AG09309 (cell line): ENCODE measurements around the gene IL4.
"Not testable (repeated sequence)": the region's sequence is repeated elsewhere in the genome, so short reads cannot be mapped to it uniquely, and the experiment has no call there.

ENCODE experiments used
- DNase-seq: peaks from one replicate; pipeline ENCODE4 v3.0.0-alpha.2; 2010; ENCODE audit warnings: low read depth
- H3K4me3 ChIP-seq: 2 replicates; pipeline ENCODE4 v1.5.1; 2011; ENCODE audit warnings: mild to moderate bottlenecking, low read depth, low read length, moderate library complexity; ENCODE audit not compliant: control insufficient read depth
- TF ChIP-seq, protein P1 (sequence below): IDR thresholded peaks from 2 replicates; pipeline ENCODE4 v1.5.1; 2011; ENCODE audit warnings: mild to moderate bottlenecking, low read depth, low read length, inconsistent platforms; ENCODE audit not compliant: insufficient read depth, control insufficient read depth; ENCODE audit errors: missing control alignments

The IL4 gene

GRCh38 chr5:132673939-132674630 is at the start of gene IL4:
IL4 (plus strand) TSS chr5:132673989; CDS start chr5:132674051, 62 bp downstream.
- TF ChIP-seq, protein P1, sequence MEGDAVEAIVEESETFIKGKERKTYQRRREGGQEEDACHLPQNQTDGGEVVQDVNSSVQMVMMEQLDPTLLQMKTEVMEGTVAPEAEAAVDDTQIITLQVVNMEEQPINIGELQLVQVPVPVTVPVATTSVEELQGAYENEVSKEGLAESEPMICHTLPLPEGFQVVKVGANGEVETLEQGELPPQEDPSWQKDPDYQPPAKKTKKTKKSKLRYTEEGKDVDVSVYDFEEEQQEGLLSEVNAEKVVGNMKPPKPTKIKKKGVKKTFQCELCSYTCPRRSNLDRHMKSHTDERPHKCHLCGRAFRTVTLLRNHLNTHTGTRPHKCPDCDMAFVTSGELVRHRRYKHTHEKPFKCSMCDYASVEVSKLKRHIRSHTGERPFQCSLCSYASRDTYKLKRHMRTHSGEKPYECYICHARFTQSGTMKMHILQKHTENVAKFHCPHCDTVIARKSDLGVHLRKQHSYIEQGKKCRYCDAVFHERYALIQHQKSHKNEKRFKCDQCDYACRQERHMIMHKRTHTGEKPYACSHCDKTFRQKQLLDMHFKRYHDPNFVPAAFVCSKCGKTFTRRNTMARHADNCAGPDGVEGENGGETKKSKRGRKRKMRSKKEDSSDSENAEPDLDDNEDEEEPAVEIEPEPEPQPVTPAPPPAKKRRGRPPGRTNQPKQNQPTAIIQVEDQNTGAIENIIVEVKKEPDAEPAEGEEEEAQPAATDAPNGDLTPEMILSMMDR, result no peak
- peak within 1 kb of the TSS; percentile 42 for H3K4me3 ChIP-seq
- no peak for DNase-seq

DNA sequence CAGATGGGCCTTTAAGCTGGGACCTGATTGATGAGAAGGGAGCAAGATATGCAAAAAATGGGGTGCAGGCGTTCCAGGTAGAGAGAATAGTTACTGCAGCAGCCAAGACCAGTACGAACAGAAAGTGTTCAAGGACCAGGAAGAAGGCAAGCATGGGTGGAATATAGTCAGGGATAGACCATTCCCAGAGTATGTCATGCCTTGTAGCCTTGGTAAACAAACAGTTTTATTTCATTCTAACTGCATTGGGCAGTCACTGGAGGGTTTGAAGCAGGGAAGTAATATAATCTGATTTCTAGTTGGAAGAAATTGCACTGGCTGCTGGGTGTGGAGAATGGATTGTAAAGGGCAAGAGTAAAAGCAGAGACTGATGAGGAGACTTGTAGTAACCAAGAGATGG is 46.3 kb upstream of the IL4 start:
- no peak overlapping the region for H3K4me3 ChIP-seq
- TF ChIP-seq, protein P1, result no peak
- no peak for DNase-seq

GRCh38 chr5:132628814-132629213 is 45.0 kb upstream of the IL4 start:
- TF ChIP-seq, protein P1, result no peak
- no peak overlapping the region for H3K4me3 ChIP-seq
- no peak for DNase-seq

DNA sequence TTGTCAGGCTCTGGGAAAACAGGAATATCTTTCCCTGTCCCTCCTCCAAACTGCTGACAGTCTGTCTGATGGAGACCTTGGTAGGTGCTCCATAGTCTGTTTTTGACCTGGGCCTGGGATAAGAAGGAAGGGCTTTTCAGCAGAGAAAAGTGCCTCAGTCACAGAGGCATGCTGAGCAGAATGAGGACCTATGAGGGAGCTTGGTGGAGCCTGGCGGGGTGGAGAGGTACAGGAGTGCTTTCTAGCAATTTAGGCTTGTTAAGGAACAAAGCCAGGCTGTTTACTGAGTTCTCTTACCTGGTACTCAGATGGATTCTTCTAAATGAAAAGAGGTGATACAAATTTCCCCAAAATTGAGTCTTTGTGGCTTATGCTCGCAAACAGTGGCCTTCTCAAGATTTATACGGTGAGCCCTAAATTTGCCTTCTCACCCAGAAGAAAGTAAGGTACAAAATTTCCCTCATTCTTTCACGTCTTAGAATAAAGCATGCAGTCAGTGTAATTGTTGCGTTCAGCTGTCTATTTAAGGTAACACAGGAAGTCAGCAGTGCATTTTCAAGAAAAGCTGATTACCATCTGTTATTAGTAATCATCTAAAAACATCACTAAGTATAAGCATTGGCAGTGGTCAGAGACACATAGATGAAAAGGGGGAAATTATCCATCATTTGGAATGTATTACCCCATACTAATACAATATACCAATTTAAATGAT is 44.4 kb upstream of the IL4 start:
- no peak for DNase-seq
- H3K4me3 ChIP-seq, result no peak overlapping the region
- TF ChIP-seq, protein P1, result no peak

DNA sequence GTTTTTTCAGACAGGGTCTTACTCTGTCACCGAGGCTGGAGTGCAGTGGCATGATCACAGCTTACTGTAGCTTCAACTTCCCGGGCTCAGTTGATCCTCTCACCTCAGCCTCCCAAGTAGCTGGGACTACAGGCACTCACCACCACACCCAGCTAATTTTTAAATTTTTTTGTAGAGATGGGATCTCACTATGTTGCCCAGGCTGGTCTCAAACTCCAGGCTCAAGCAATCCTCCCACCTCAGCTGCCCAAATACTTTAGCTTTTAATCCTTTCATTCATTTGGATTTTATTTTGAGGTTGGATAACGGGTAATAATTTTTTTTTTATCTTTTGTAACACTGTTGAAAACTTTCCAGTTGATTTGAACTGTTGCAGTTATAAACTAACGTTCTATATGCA is 40.2 kb upstream of the IL4 start:
- not testable (repeated sequence) for DNase-seq

GRCh38 chr5:132635873-132636272 is 37.9 kb upstream of the IL4 start:
- DNase-seq, result no peak
- no peak overlapping the region for H3K4me3 ChIP-seq
- TF ChIP-seq, protein P1, result no peak

More for the DNA sequence above, 40.2 kb upstream of the IL4 start:
- H3K4me3 ChIP-seq, result not testable (repeated sequence)

DNA sequence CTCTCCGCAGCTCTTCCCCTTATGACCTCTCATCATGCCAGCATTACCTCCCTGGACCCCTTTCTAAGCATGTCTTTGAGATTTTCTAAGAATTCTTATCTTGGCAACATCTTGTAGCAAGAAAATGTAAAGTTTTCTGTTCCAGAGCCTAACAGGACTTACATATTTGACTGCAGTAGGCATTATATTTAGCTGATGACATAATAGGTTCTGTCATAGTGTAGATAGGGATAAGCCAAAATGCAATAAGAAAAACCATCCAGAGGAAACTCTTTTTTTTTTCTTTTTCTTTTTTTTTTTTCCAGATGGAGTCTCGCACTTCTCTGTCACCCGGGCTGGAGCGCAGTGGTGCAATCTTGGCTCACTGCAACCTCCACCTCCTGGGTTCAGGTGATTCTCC is 36.5 kb upstream of the IL4 start:
- H3K4me3 ChIP-seq, result no peak overlapping the region
- no peak for DNase-seq
- TF ChIP-seq, protein P1, result no peak
